HEK293 (cell line): ENCODE measurements around the gene GALNTL6.

Experiments
- MZF1 ChIP-seq: fragments of 450-650 bp; formaldehyde crosslinking; IDR thresholded peaks from 2 replicates; pipeline ENCODE4 v1.5.1; 2017; ENCODE audit warnings: missing biosample characterization, missing genetic modification characterization, borderline replicate concordance
- YY1 ChIP-seq: fragments of 450-650 bp; formaldehyde crosslinking; IDR thresholded peaks from 2 replicates; pipeline ENCODE4 v1.5.1; 2018; ENCODE audit warnings: missing biosample characterization, missing genetic modification characterization
- ZNF112 ChIP-seq: fragments of 450-650 bp; formaldehyde crosslinking; IDR thresholded peaks from 2 replicates; pipeline ENCODE4 v1.5.0; 2017; ENCODE audit warnings: missing biosample characterization, missing genetic modification characterization
- ZNF140 ChIP-seq: fragments of 450-650 bp; formaldehyde crosslinking; IDR thresholded peaks from 2 replicates; pipeline ENCODE4 v1.5.1; 2016; ENCODE audit warnings: missing biosample characterization, missing genetic modification characterization
- ZNF174 ChIP-seq: fragments of 450-650 bp; formaldehyde crosslinking; IDR thresholded peaks from 2 replicates; pipeline ENCODE4 v1.5.0; 2017; ENCODE audit warnings: missing biosample characterization, mild to moderate bottlenecking, missing genetic modification characterization
- ZNF239 ChIP-seq: fragments of 450-650 bp; formaldehyde crosslinking; IDR thresholded peaks from 2 replicates; pipeline ENCODE4 v1.5.1; 2016; ENCODE audit warnings: missing biosample characterization, missing genetic modification characterization
- ZNF350 ChIP-seq: fragments of 450-650 bp; formaldehyde crosslinking; IDR thresholded peaks from 2 replicates; pipeline ENCODE4 v1.5.0; 2017; ENCODE audit warnings: missing biosample characterization, mild to moderate bottlenecking, missing genetic modification characterization
- ZNF391 ChIP-seq: fragments of 450-650 bp; formaldehyde crosslinking; IDR thresholded peaks from 2 replicates; pipeline ENCODE4 v1.5.1; 2016; ENCODE audit warnings: low read depth, missing biosample characterization, missing genetic modification characterization, borderline replicate concordance
- ZNF394 ChIP-seq: fragments of 450-650 bp; formaldehyde crosslinking; IDR thresholded peaks from 2 replicates; pipeline ENCODE4 v1.5.1; 2016; ENCODE audit warnings: missing biosample characterization, missing genetic modification characterization, mild to moderate bottlenecking, moderate library complexity, borderline replicate concordance
- ZNF529 ChIP-seq: fragments of 450-650 bp; formaldehyde crosslinking; IDR thresholded peaks from 2 replicates; pipeline ENCODE4 v1.5.1; 2017; ENCODE audit warnings: missing genetic modification characterization, missing biosample characterization; ENCODE audit not compliant: insufficient replicate concordance
- ZNF596 ChIP-seq: fragments of 450-650 bp; IDR thresholded peaks from 2 replicates; pipeline ENCODE4 v1.5.0; 2018; ENCODE audit warnings: missing biosample characterization, mild to moderate bottlenecking, missing genetic modification characterization, moderate library complexity
- ZNF664 ChIP-seq: fragments of 450-650 bp; formaldehyde crosslinking; IDR thresholded peaks from 2 replicates; pipeline ENCODE4 v1.5.1; 2016; ENCODE audit warnings: missing biosample characterization, missing genetic modification characterization
- TF ChIP-seq, protein P1 (sequence below): fragments of 450-650 bp; formaldehyde crosslinking; IDR thresholded peaks from 2 replicates; pipeline ENCODE4 v1.5.1; 2016; ENCODE audit warnings: missing biosample characterization, missing genetic modification characterization
- TF ChIP-seq, protein P2 (sequence below): fragments of 450-650 bp; formaldehyde crosslinking; IDR thresholded peaks from 2 replicates; pipeline ENCODE4 v1.5.1; 2017; ENCODE audit warnings: missing biosample characterization, missing genetic modification characterization

DNA sequence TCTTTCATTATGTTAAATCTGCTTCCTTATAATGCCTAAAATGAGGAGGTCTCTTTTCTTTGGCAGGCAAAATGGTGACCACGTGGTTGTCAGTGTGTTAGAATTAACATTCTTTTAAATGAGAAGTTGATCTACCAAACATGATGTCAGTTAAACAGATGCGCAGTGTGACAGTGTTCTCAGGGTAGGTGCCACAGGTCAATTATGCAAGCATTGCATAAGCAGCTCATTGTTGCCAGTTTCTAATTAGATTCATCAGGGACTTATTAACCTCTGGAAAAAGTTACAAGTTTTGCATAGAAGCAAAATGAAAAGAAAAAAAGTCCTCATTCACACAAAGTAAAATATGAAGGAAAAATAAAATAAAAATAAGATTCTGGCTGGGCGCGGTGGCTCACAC lies 1031.4 kb downstream of the GALNTL6 start:
- TF ChIP-seq, protein P1, sequence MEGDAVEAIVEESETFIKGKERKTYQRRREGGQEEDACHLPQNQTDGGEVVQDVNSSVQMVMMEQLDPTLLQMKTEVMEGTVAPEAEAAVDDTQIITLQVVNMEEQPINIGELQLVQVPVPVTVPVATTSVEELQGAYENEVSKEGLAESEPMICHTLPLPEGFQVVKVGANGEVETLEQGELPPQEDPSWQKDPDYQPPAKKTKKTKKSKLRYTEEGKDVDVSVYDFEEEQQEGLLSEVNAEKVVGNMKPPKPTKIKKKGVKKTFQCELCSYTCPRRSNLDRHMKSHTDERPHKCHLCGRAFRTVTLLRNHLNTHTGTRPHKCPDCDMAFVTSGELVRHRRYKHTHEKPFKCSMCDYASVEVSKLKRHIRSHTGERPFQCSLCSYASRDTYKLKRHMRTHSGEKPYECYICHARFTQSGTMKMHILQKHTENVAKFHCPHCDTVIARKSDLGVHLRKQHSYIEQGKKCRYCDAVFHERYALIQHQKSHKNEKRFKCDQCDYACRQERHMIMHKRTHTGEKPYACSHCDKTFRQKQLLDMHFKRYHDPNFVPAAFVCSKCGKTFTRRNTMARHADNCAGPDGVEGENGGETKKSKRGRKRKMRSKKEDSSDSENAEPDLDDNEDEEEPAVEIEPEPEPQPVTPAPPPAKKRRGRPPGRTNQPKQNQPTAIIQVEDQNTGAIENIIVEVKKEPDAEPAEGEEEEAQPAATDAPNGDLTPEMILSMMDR (tag by site-specific recombination): no peak
- TF ChIP-seq, protein P2, sequence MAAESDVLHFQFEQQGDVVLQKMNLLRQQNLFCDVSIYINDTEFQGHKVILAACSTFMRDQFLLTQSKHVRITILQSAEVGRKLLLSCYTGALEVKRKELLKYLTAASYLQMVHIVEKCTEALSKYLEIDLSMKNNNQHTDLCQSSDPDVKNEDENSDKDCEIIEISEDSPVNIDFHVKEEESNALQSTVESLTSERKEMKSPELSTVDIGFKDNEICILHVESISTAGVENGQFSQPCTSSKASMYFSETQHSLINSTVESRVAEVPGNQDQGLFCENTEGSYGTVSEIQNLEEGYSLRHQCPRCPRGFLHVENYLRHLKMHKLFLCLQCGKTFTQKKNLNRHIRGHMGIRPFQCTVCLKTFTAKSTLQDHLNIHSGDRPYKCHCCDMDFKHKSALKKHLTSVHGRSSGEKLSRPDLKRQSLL (tag by site-specific recombination): no peak
- no peak for TF ChIP-seq ZNF239 (tag by site-specific recombination)
- TF ChIP-seq ZNF394 (tag by site-specific recombination): no peak
- TF ChIP-seq YY1: no peak
- TF ChIP-seq ZNF174 (tag by site-specific recombination): no peak
- no peak for TF ChIP-seq ZNF112
- no peak for TF ChIP-seq ZNF596 (tag by site-specific recombination)
- no peak for TF ChIP-seq ZNF664 (tag by site-specific recombination)
- TF ChIP-seq MZF1 (tag by site-specific recombination): no peak
- no peak for TF ChIP-seq ZNF140 (tag by site-specific recombination)
- TF ChIP-seq ZNF350 (tag by site-specific recombination): no peak
- TF ChIP-seq ZNF391 (tag by site-specific recombination): no peak
- TF ChIP-seq ZNF529 (tag by site-specific recombination): no peak
